ENCODE data around the gene DPY30. TPM values are rescaled to one million over a fixed set of nuclear protein-coding genes. Genes with fewer than 3 reads are reported as not detected.
"Not testable (repeated sequence)": the region's sequence is repeated elsewhere in the genome, so short reads cannot be mapped to it uniquely, and the experiment has no call there.

The DPY30 gene
- total and polyA plus RNA-seq, 2 donors (not counting 1 experiment from before 2014, with no cell fraction given): 43.4 to 56.8 TPM

- H3K9ac ChIP-seq (ENCODE audit: low read length): peak within 1 kb of the TSS; percentile 93
- H3K27me3 ChIP-seq (replicated peaks in 1 of 4; ENCODE audit: control extremely low read depth in 1 of 4, control insufficient read depth in 3 of 4, insufficient read depth in 4 of 4, low read length in 3 of 4): no peaks in the 10 kb centered on the region
- peak within 1 kb of the TSS; percentile 80 to 94 for H3K27ac ChIP-seq (ENCODE audit: low read length in 2 of 2)
- H3K79me2 ChIP-seq (ENCODE audit: control insufficient read depth, insufficient read depth, low read length): peaks cover 37% of the 10 kb centered on the region
- no peaks in the 10 kb centered on the region for H3K9me3 Mint-ChIP-seq (ENCODE audit: insufficient read depth)
- H3K4me3 Mint-ChIP-seq: peak within 1 kb of the TSS; percentile 98
- ATAC-seq (ENCODE audit: low read depth) (peak; percentile 75), DNase-seq (peak; percentile 98)
- peaks cover 39% of the 10 kb centered on the region for H3K4me1 Mint-ChIP-seq
- peak within 1 kb of the TSS; percentile 94 for H3K4me2 ChIP-seq (replicated peaks; ENCODE audit: low read depth, low read length, poor library complexity, severe bottlenecking)
- TF ChIP-seq EZH2 (IDR thresholded peaks at IDR 0.05; ENCODE audit: borderline replicate concordance, insufficient read depth, low read depth, low read length, poor library complexity, severe bottlenecking) (no peak), CTCF (IDR thresholded peaks at IDR 0.05) (no peak)
- peaks cover 29% of the 10 kb centered on the region in 2 donors for H3K4me1 ChIP-seq (ENCODE audit: control insufficient read depth in 2 of 2, insufficient read depth in 2 of 2, low read length in 2 of 2)
- H2AFZ ChIP-seq (ENCODE audit: insufficient read depth, low read depth, low read length, poor library complexity, severe bottlenecking): peak within 1 kb of the TSS; percentile 93
- peak within 1 kb of the TSS; percentile 99 for H3K27ac Mint-ChIP-seq
- H3K9me3 ChIP-seq (ENCODE audit: control extremely low read depth in 1 of 3, control insufficient read depth in 2 of 3, insufficient read depth in 1 of 3, low read length in 2 of 3): no peaks in the 10 kb centered on the region
- CTCF ChIA-PET: interaction anchor here (1.2 kb wide), 1 partner anchor 29 kb away, joined by 4 read pairs; the partner anchor contains the start of gene DPY30
- H4K20me1 ChIP-seq (ENCODE audit: control insufficient read depth, insufficient read depth, low read length, poor library complexity, severe bottlenecking): peaks cover 26% of the 10 kb centered on the region
- POLR2A ChIA-PET: interaction anchor here (0.7 to 1.8 kb wide), 2 partner anchors 29 to 31 kb away, joined by 3 to 11 read pairs; partner anchors contain the start of gene DPY30
- 0% methylated on average over 41 of the region's 57 CpGs for WGBS (ENCODE audit: insufficient coverage)
- peak within 1 kb of the TSS; percentile 72 to 98 (median 80) for H3K4me3 ChIP-seq (ENCODE audit: control extremely low read depth in 1 of 5, extremely low read depth in 1 of 5, insufficient read depth in 1 of 5, low read depth in 2 of 5, low read length in 4 of 5)
- H3K36me3 ChIP-seq (replicated peaks in 1 of 2; ENCODE audit: control extremely low read depth in 1 of 2, control insufficient read depth in 1 of 2, extremely low read depth in 1 of 2, insufficient read depth in 2 of 2, low read length in 1 of 2): peaks cover 0 to 2% of the 10 kb centered on the region in 2 experiments
- intact Hi-C loops (cut with micrococcal nuclease): loop anchor here (1.0 to 2.0 kb wide), 7 partner anchors 28 to 1588 kb away; partner anchors contain the start of genes BIRC6, DPY30, FAM98A and SLC30A6
- no peaks in the 10 kb centered on the region for H3K27me3 Mint-ChIP-seq
Observed at GRCh38 chr2:32010670-32011484, 28.7 kb downstream of the DPY30 start, which contains the start of gene MEMO1. MEMO1 (minus strand) TSS chr2:32011008; CDS start chr2:32010247, 761 bp downstream.

GRCh38 chr2:32010280-32010669, 29.3 kb downstream of the DPY30 start:
- H3K9me3 ChIP-seq (ENCODE audit: control extremely low read depth in 1 of 3, control insufficient read depth in 2 of 3, insufficient read depth in 1 of 3, low read length in 2 of 3); H3K9me3 Mint-ChIP-seq (ENCODE audit: insufficient read depth); H3K4me3 Mint-ChIP-seq; H3K27me3 Mint-ChIP-seq; H3K9ac ChIP-seq (ENCODE audit: low read length); H3K27me3 ChIP-seq (replicated peaks in 1 of 4; ENCODE audit: control extremely low read depth in 1 of 4, control insufficient read depth in 3 of 4, insufficient read depth in 4 of 4, low read length in 3 of 4); CTCF ChIA-PET; H3K27ac ChIP-seq (ENCODE audit: low read length in 2 of 2); H3K36me3 ChIP-seq (replicated peaks in 1 of 2; ENCODE audit: control extremely low read depth in 1 of 2, control insufficient read depth in 1 of 2, extremely low read depth in 1 of 2, insufficient read depth in 2 of 2, low read length in 1 of 2): not testable (repeated sequence)
- POLR2A ChIA-PET: interaction anchor here (1.8 kb wide), 1 partner anchor 30 kb away, joined by 11 read pairs; the partner anchor contains the start of gene DPY30
- intact Hi-C loops (cut with micrococcal nuclease): loop anchor here (2.0 kb wide), 1 partner anchor 267 kb away; the partner anchor contains the start of gene YIPF4
- Histone ChIP-seq H3K4me2 (replicated peaks; ENCODE audit: low read depth, low read length, poor library complexity, severe bottlenecking) (peak overlapping the region; percentile 46), H3K79me2 (ENCODE audit: control insufficient read depth, insufficient read depth, low read length) (peaks cover 43% of the 10 kb centered on the region), H2AFZ (ENCODE audit: insufficient read depth, low read depth, low read length, poor library complexity, severe bottlenecking) (peak overlapping the region; percentile 40), H3K4me3 (ENCODE audit: control extremely low read depth in 1 of 5, extremely low read depth in 1 of 5, insufficient read depth in 1 of 5, low read depth in 2 of 5, low read length in 4 of 5) (peak overlapping the region in 4 of 5 experiments; percentile 18 to 80 (median 58)), H3K4me1 (ENCODE audit: control insufficient read depth in 2 of 2, insufficient read depth in 2 of 2, low read length in 2 of 2) (peaks cover 29 to 31% of the 10 kb centered on the region in 2 donors), H4K20me1 (ENCODE audit: control insufficient read depth, insufficient read depth, low read length, poor library complexity, severe bottlenecking) (peaks cover 32% of the 10 kb centered on the region)
- Mint-ChIP-seq H3K4me1 (peaks cover 45% of the 10 kb centered on the region), H3K27ac (peak overlapping the region; percentile 72)
- WGBS (ENCODE audit: insufficient coverage): 2% methylated on average over 13 of the region's 43 CpGs
- peak; percentile 60 for ATAC-seq (ENCODE audit: low read depth)
- peak; percentile 81 for DNase-seq
